Smooth muscle cell (in vitro differentiated cells): ENCODE results near the gene IGF2BP2. TPM values are rescaled to one million over a fixed set of nuclear protein-coding genes. Genes with fewer than 3 reads are reported as not detected.
"Not testable (repeated sequence)": the region's sequence is repeated elsewhere in the genome, so short reads cannot be mapped to it uniquely, and the experiment has no call there.

ENCODE experiments used
- DNase-seq: peaks from one replicate; lab custom pipeline; 2025; ENCODE audit not compliant: unreplicated experiment; lab: John Stamatoyannopoulos, UW
- H2AFZ ChIP-seq: fragments of 200-600 bp; sonication (generic); 2 replicates; pipeline ENCODE4 v1.6.0; 2016; ENCODE audit warnings: antibody characterized with exemption, low read depth, mild to moderate bottlenecking
- H3F3A ChIP-seq: fragments of 200-600 bp; sonication (generic); 2 replicates; pipeline ENCODE4 v1.6.0; 2017; ENCODE audit warnings: antibody characterized with exemption, low read depth
- H3K27ac ChIP-seq: fragments of 200-600 bp; sonication (generic); 2 replicates; pipeline ENCODE4 v1.5.1; 2016; ENCODE audit warnings: low read depth, mild to moderate bottlenecking
- H3K27me3 ChIP-seq: fragments of 200-600 bp; sonication (generic); 2 replicates; pipeline ENCODE4 v1.6.1; 2016; ENCODE audit warnings: low read depth, mild to moderate bottlenecking
- H3K36me3 ChIP-seq: fragments of 200-600 bp; sonication (generic); 2 replicates; pipeline ENCODE4 v1.5.1; 2016; ENCODE audit warnings: low read depth
- H3K4me1 ChIP-seq: fragments of 200-600 bp; sonication (generic); 2 replicates; pipeline ENCODE4 v1.5.1; 2016; ENCODE audit warnings: low read depth
- H3K4me2 ChIP-seq: fragments of 200-600 bp; sonication (generic); 2 replicates; pipeline ENCODE4 v1.6.0; 2016; ENCODE audit warnings: mild to moderate bottlenecking
- H3K4me3 ChIP-seq: fragments of 200-600 bp; sonication (generic); 2 replicates; pipeline ENCODE4 v1.5.1; 2016; ENCODE audit warnings: mild to moderate bottlenecking
- H3K79me2 ChIP-seq: fragments of 200-600 bp; sonication (generic); 2 replicates; pipeline ENCODE4 v1.6.0; 2016; ENCODE audit warnings: low read depth, mild to moderate bottlenecking
- H3K9ac ChIP-seq: fragments of 200-600 bp; sonication (generic); 2 replicates; pipeline ENCODE4 v1.6.0; 2016; ENCODE audit warnings: low read depth
- H3K9me3 ChIP-seq: fragments of 200-600 bp; sonication (generic); replicated peaks from 2 replicates; pipeline ENCODE4 v1.5.1; 2016; ENCODE audit warnings: low read depth
- H4K20me1 ChIP-seq: fragments of 200-600 bp; sonication (generic); 2 replicates; pipeline ENCODE4 v1.6.0; 2016; ENCODE audit warnings: low read depth
- CTCF ChIP-seq: fragments of 200-600 bp; sonication (generic); IDR thresholded peaks from 2 replicates; pipeline ENCODE4 v1.5.1; 2017; ENCODE audit warnings: borderline replicate concordance, mild to moderate bottlenecking, antibody characterized with exemption; ENCODE audit not compliant: insufficient read depth, poor library complexity, severe bottlenecking
- WGBS: methylation state at CpG from one replicate; pipeline ENCODE4 v1.1.7; 2016; ENCODE audit warnings: low lambda C conversion rate; 5-methylcytosine and 5-hydroxymethylcytosine counted together
- polyA plus RNA-seq: library from polyadenylated mRNA; unstranded; fragments of >200 nt; fragmentation: Nextera tagmentation; extraction: Ambion mirVana; gene quantifications from 2 replicates; pipeline ENCODE4 v1.2.1, GENCODE V29; 2016
- total RNA-seq: library from RNA; depleted of rRNA; stranded (reverse); fragments of >200 nt; gene quantifications from 2 replicates; pipeline ENCODE4 v1.2.3, GENCODE V29; 2014

Gene IGF2BP2
- total and polyA plus RNA-seq, 2 experiments from 2014 or later: 59.2 to 80.6 TPM

- Histone ChIP-seq H3K9ac (no peak overlapping the region), H3F3A (peaks cover 10% of the 10 kb centered on the region), H2AFZ (no peak overlapping the region), H3K4me3 (no peak overlapping the region), H3K79me2 (peaks cover 4% of the 10 kb centered on the region), H3K27ac (no peak overlapping the region), H3K36me3 (no peaks in the 10 kb centered on the region), H3K4me1 (no peaks in the 10 kb centered on the region), H3K4me2 (no peak overlapping the region), H3K9me3 (no peaks in the 10 kb centered on the region), H3K27me3 (no peaks in the 10 kb centered on the region), H4K20me1 (peaks cover 12% of the 10 kb centered on the region)
- no peak for DNase-seq
- 89% methylated on average over 14 of the region's 14 CpGs for whole genome bisulfite sequencing
- TF ChIP-seq CTCF: no peak
Observed at GRCh38 chr3:185646382-185647133, 178.3 kb downstream of the IGF2BP2 start.

GRCh38 chr3:185645596-185646381, 179.1 kb downstream of the IGF2BP2 start:
- Histone ChIP-seq H3K27me3 (no peaks in the 10 kb centered on the region), H3K27ac (no peak overlapping the region), H2AFZ (no peak overlapping the region), H3F3A (peaks cover 12% of the 10 kb centered on the region), H3K4me1 (no peaks in the 10 kb centered on the region), H3K9ac (no peak overlapping the region), H3K79me2 (peaks cover 4% of the 10 kb centered on the region), H3K4me3 (no peak overlapping the region), H4K20me1 (peaks cover 12% of the 10 kb centered on the region), H3K9me3 (no peaks in the 10 kb centered on the region), H3K36me3 (no peaks in the 10 kb centered on the region), H3K4me2 (no peak overlapping the region)
- DNase-seq: no peak
- 85% methylated on average over 16 of the region's 16 CpGs for WGBS
- TF ChIP-seq CTCF: no peak

- H3K9ac ChIP-seq, H3K79me2 ChIP-seq, H3K27ac ChIP-seq, H3K27me3 ChIP-seq, H3K36me3 ChIP-seq, H3K9me3 ChIP-seq, H2AFZ ChIP-seq, H3K4me2 ChIP-seq, H3K4me3 ChIP-seq, DNase-seq, H3K4me1 ChIP-seq: not testable (repeated sequence)
- peaks cover 15% of the 10 kb centered on the region for H3F3A ChIP-seq
- H4K20me1 ChIP-seq: peaks cover 12% of the 10 kb centered on the region
- 92% methylated on average over 17 of the region's 17 CpGs for WGBS
Observed at GRCh38 chr3:185645191-185645590, 179.7 kb downstream of the IGF2BP2 start.

GRCh38 chr3:185640308-185640707, 184.5 kb downstream of the IGF2BP2 start:
- H3K79me2 ChIP-seq: no peaks in the 10 kb centered on the region
- H3K27me3 ChIP-seq: no peaks in the 10 kb centered on the region
- no peak for DNase-seq
- no peaks in the 10 kb centered on the region for H3K36me3 ChIP-seq
- no peaks in the 10 kb centered on the region for H3K4me1 ChIP-seq
- peaks cover 10% of the 10 kb centered on the region for H3F3A ChIP-seq
- no peak overlapping the region for H3K9ac ChIP-seq
- 96% methylated on average over 2 of the region's 2 CpGs for WGBS
- no peak overlapping the region for H3K4me2 ChIP-seq
- TF ChIP-seq CTCF: no peak
- no peak overlapping the region for H3K4me3 ChIP-seq
- no peak overlapping the region for H2AFZ ChIP-seq
- H3K9me3 ChIP-seq: no peaks in the 10 kb centered on the region
- no peaks in the 10 kb centered on the region for H4K20me1 ChIP-seq
- H3K27ac ChIP-seq: no peak overlapping the region
